A549 treated with ZK216348 at 1 μM for 4 hours (cell line): Measurements from ENCODE around the gene OR6C70. TPM values are rescaled to one million over a fixed set of nuclear protein-coding genes. Genes with fewer than 3 reads are reported as not detected.

Experiments
- total RNA-seq: library from RNA; stranded (reverse); fragments of 200-300 nt; extraction: Qiagen RNA extraction; gene quantifications from 5 replicates; pipeline ENCODE4 v1.2.3, GENCODE V29; 2022; ENCODE audit warnings: low read depth

The OR6C70 gene
- not detected in 5 replicates for total RNA-seq

GRCh38 chr12:55470088-55470829 lies at the start of gene OR6C70:
Gene OR6C70 (minus strand): TSS chr12:55470138. CDS start chr12:55470138, 0 bp downstream.

GRCh38 chr12:55492078-55492477 lies 22.1 kb upstream of the OR6C70 start, which contains the start of gene OR6C68:
Gene OR6C68 (plus strand): TSS chr12:55492378. CDS start chr12:55492378, 0 bp downstream.

GRCh38 chr12:55443776-55444175 lies 26.2 kb downstream of the OR6C70 start, which contains the start of gene OR6C2:
Gene OR6C2 (plus strand): TSS chr12:55444076. CDS start chr12:55452214, 8,138 bp downstream.

GRCh38 chr12:55425954-55426353 lies 44.0 kb downstream of the OR6C70 start, which contains the start of gene OR6C76:
Gene OR6C76 (plus strand): TSS chr12:55426254. CDS start chr12:55426254, 0 bp downstream.

Other genes with a start within 250 kb of the OR6C70 start
- not detected in 5 replicates for gene OR10A7, start 249.1 kb downstream of the OR6C70 start, total RNA-seq
- not detected in 5 replicates for gene OR6C74, start 225.5 kb downstream of the OR6C70 start, total RNA-seq
- not detected in 5 replicates for gene OR6C6, start 173.6 kb downstream of the OR6C70 start, total RNA-seq
- gene OR6C1, start 155.8 kb downstream of the OR6C70 start, total RNA-seq: not detected in 5 replicates
- gene OR6C3, start 139.4 kb downstream of the OR6C70 start, total RNA-seq: not detected in 5 replicates
- gene OR6C75, start 107.2 kb downstream of the OR6C70 start, total RNA-seq: not detected in 5 replicates
- not detected in 5 replicates for gene OR6C65, start 69.6 kb downstream of the OR6C70 start, total RNA-seq
- gene OR6C76, start 43.9 kb downstream of the OR6C70 start, total RNA-seq: not detected in 5 replicates
- not detected in 5 replicates for gene OR6C2, start 26.1 kb downstream of the OR6C70 start, total RNA-seq
- not detected in 5 replicates for gene OR6C68, start 22.2 kb upstream of the OR6C70 start, total RNA-seq
- not detected in 5 replicates for gene OR6C4, start 79.5 kb upstream of the OR6C70 start, total RNA-seq
- not detected in 5 replicates for gene OR2AP1, start 102.3 kb upstream of the OR6C70 start, total RNA-seq
- not detected in 5 replicates for gene OR10P1, start 166.8 kb upstream of the OR6C70 start, total RNA-seq
- gene ITGA7, start 237.8 kb upstream of the OR6C70 start, total RNA-seq: 0.88 to 2.2 TPM (median 1.7 TPM) in 5 replicates
- 115 to 152 TPM (median 141 TPM) in 5 replicates for gene BLOC1S1, start 245.9 kb upstream of the OR6C70 start, total RNA-seq